ENCODE data around the gene CPNE5.

The CPNE5 gene

DNA sequence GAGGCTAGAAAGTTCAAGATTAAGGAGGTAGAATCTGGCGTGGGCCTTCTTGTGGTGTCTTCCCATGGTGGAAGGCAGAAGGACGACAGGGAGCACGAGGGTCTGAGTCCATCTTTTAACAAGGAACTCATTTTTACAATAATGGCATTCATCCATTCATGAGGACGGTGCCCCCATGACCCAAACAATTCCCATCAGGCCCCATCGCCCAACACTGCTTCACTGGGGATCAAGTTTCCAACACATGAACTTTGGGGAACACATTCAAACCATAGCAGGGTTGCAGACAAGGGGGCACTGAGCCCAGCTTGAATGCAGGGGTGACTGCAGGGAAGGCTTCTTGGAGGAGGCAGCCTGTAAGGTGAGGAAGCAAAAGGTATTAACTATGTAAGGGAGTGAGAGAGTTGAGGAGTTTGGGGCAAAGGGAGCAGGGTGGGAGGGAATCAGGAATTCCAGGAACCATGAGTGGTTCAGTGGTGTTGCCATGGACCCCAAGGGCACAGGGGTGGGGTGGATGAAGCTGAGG lies 136.1 kb downstream of the CPNE5 start:
- H3K27ac ChIP-seq (replicated peaks): no peak overlapping the region
- no peaks in the 10 kb centered on the region for H3K27me3 ChIP-seq (ENCODE audit: insufficient read depth, poor library complexity, severe bottlenecking)
- no peak for DNase-seq (ENCODE audit: low read depth in 1 of 2, low spot score in 1 of 2)
- TF ChIP-seq SPI1 (IDR thresholded peaks at IDR 0.05; ENCODE audit: borderline replicate concordance, low read depth): no peak
- TF ChIP-seq, protein P1, sequence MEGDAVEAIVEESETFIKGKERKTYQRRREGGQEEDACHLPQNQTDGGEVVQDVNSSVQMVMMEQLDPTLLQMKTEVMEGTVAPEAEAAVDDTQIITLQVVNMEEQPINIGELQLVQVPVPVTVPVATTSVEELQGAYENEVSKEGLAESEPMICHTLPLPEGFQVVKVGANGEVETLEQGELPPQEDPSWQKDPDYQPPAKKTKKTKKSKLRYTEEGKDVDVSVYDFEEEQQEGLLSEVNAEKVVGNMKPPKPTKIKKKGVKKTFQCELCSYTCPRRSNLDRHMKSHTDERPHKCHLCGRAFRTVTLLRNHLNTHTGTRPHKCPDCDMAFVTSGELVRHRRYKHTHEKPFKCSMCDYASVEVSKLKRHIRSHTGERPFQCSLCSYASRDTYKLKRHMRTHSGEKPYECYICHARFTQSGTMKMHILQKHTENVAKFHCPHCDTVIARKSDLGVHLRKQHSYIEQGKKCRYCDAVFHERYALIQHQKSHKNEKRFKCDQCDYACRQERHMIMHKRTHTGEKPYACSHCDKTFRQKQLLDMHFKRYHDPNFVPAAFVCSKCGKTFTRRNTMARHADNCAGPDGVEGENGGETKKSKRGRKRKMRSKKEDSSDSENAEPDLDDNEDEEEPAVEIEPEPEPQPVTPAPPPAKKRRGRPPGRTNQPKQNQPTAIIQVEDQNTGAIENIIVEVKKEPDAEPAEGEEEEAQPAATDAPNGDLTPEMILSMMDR (IDR thresholded peaks at IDR 0.05; ENCODE audit: insufficient read depth, low read length): no peak
- H3K4me3 ChIP-seq (replicated peaks; ENCODE audit: insufficient read depth, low read length): no peak overlapping the region

DNA sequence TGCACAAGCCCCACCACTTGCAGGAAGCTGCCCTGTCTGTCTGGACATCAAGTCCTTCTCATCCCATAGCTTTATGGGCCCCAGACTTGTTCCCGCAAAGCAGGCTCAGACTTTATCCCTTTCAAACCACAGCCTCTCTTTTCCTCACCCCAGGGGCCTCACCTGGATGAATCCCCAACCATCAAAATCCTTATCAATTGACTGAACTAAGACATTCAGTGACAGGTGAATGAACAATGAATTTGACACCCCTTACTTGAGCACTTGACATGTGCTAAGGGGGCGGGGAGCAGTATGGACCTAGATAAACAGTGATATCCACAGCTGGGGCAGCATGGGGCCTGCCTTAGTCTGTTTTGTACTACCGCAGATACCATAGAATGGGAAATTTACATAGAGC lies 136.6 kb downstream of the CPNE5 start:
- H3K27me3 ChIP-seq (ENCODE audit: insufficient read depth, poor library complexity, severe bottlenecking): no peaks in the 10 kb centered on the region
- no peak for DNase-seq (ENCODE audit: low read depth in 1 of 2, low spot score in 1 of 2)
- TF ChIP-seq SPI1 (IDR thresholded peaks at IDR 0.05; ENCODE audit: borderline replicate concordance, low read depth): no peak
- TF ChIP-seq, protein P1 (IDR thresholded peaks at IDR 0.05; ENCODE audit: insufficient read depth, low read length): no peak
- no peak for TF ChIP-seq GABPA (IDR thresholded peaks at IDR 0.05; ENCODE audit: low read depth)
- no peak for TF ChIP-seq POLR2AphosphoS5 (IDR thresholded peaks at IDR 0.05; ENCODE audit: low read depth)
- TF ChIP-seq, protein P2, sequence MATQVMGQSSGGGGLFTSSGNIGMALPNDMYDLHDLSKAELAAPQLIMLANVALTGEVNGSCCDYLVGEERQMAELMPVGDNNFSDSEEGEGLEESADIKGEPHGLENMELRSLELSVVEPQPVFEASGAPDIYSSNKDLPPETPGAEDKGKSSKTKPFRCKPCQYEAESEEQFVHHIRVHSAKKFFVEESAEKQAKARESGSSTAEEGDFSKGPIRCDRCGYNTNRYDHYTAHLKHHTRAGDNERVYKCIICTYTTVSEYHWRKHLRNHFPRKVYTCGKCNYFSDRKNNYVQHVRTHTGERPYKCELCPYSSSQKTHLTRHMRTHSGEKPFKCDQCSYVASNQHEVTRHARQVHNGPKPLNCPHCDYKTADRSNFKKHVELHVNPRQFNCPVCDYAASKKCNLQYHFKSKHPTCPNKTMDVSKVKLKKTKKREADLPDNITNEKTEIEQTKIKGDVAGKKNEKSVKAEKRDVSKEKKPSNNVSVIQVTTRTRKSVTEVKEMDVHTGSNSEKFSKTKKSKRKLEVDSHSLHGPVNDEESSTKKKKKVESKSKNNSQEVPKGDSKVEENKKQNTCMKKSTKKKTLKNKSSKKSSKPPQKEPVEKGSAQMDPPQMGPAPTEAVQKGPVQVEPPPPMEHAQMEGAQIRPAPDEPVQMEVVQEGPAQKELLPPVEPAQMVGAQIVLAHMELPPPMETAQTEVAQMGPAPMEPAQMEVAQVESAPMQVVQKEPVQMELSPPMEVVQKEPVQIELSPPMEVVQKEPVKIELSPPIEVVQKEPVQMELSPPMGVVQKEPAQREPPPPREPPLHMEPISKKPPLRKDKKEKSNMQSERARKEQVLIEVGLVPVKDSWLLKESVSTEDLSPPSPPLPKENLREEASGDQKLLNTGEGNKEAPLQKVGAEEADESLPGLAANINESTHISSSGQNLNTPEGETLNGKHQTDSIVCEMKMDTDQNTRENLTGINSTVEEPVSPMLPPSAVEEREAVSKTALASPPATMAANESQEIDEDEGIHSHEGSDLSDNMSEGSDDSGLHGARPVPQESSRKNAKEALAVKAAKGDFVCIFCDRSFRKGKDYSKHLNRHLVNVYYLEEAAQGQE (IDR thresholded peaks at IDR 0.05; ENCODE audit: insufficient replicate concordance, low read depth): no peak
- H3K27ac ChIP-seq (replicated peaks): no peak overlapping the region
- no peak overlapping the region for H3K4me3 ChIP-seq (replicated peaks; ENCODE audit: insufficient read depth, low read length)

DNA sequence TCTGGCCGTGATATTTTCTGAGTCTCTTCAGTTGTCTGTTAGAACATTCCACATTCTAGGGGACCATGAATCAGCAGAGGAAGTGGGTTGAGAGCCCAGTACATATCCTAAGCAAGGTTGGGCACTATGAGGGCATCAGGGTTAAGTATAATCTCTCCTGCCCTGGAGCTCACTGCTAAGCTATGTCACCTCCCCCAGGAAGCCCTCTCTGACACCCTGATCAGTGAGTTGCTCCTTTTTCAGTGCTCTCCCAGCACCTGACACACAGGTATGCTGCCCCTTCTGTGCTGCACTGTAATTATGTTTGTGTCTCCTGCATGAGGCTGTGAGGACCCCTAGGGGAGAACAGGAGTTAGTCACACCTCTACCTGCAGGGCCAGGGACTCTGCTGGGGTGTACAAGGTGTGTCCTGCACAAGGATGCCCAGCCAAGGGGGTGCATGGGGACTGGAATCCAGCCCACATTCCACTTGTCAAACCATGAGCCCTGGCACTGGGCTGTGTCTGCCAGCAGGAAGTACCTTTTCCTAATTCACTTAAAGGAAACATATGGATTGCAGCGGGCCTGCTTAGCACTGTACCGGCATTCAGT lies 137.7 kb downstream of the CPNE5 start:
- no peak overlapping the region for H3K4me3 ChIP-seq (replicated peaks; ENCODE audit: insufficient read depth, low read length)
- TF ChIP-seq SPI1 (IDR thresholded peaks at IDR 0.05; ENCODE audit: borderline replicate concordance, low read depth) (peak; percentile 66; the same call in 1 of the 2 replicates), POLR2AphosphoS5 (IDR thresholded peaks at IDR 0.05; ENCODE audit: low read depth) (no peak)
- TF ChIP-seq, protein P1 (IDR thresholded peaks at IDR 0.05; ENCODE audit: insufficient read depth, low read length): no peak
- H3K27ac ChIP-seq (replicated peaks): peak overlapping the region; percentile 56
- DNase-seq (ENCODE audit: low read depth in 1 of 2, low spot score in 1 of 2): no peak
- H3K27me3 ChIP-seq (ENCODE audit: insufficient read depth, poor library complexity, severe bottlenecking): no peaks in the 10 kb centered on the region

DNA sequence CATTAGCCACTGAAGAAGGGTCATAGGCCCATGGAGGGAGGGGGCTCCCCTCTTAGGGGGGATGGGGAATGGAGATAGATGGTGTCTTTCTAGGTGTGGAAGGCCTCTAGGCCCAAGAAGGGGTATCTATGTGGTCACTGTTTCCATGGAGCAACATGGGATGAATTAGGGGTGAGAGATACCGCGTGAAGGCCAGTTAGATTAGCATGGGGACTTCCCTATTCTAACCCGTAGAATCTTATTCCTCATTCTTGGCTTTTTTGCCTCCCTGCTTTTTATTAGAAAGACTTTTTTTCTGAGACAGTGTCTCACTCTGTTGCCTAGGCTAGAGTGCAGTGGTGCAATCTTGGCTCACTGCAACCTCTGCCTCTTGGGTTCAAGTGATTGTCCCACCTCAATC lies 138.4 kb downstream of the CPNE5 start:
- no peaks in the 10 kb centered on the region for H3K27me3 ChIP-seq (ENCODE audit: insufficient read depth, poor library complexity, severe bottlenecking)
- peak overlapping the region; percentile 56 for H3K27ac ChIP-seq (replicated peaks)
- DNase-seq (ENCODE audit: low read depth in 1 of 2, low spot score in 1 of 2): peak in 1 of 2 experiments; percentile 60
- peak overlapping the region; percentile 14 for H3K4me3 ChIP-seq (replicated peaks; ENCODE audit: insufficient read depth, low read length)
- TF ChIP-seq POLR2AphosphoS5 (IDR thresholded peaks at IDR 0.05; ENCODE audit: low read depth) (no peak), SPI1 (IDR thresholded peaks at IDR 0.05; ENCODE audit: borderline replicate concordance, low read depth) (peak; percentile 87)

DNA sequence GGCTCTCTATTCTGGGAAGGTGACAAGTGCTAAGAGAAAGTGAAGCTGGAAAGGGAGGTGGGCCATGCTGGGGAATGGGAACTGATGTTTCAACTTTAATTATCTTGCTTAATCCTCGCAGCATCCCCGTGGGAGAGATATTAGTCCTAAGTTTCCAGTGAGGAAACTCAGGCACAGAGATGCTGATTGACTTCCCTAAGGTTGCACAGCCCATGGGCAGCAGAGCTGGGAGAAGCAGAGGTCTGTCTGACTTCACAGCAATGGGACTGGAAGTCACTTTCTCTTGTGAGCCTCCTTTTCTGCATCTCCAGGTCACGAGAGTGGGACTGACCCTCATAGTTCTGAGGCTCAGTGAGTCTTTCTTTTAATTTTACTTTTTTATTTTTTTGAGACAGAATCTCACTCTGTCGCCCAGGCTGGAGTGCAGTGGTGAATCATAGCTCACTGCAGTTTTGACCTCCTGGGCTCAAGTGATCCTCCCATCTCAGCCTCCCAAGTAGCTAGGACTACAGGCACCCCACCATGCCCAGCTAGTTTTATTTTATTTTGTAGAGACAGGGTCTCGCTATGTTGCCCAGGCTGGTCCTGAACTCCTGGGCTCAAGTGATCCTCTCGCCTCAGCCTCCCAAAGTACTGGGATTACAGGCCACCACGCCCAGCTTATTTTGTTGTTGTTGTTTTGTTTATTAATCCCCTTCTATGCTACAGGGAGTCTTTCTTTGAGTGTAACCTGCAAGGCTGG lies 139.0 kb downstream of the CPNE5 start:
- Histone ChIP-seq H3K27ac (replicated peaks) (peak overlapping the region; percentile 56), H3K4me3 (replicated peaks; ENCODE audit: insufficient read depth, low read length) (peak overlapping the region; percentile 14), H3K27me3 (ENCODE audit: insufficient read depth, poor library complexity, severe bottlenecking) (no peaks in the 10 kb centered on the region)
- no peak for DNase-seq (ENCODE audit: low read depth in 1 of 2, low spot score in 1 of 2)
- TF ChIP-seq SPI1 (IDR thresholded peaks at IDR 0.05; ENCODE audit: borderline replicate concordance, low read depth) (no peak), POLR2AphosphoS5 (IDR thresholded peaks at IDR 0.05; ENCODE audit: low read depth) (no peak), GABPA (IDR thresholded peaks at IDR 0.05; ENCODE audit: low read depth) (no peak)
- TF ChIP-seq, protein P2 (IDR thresholded peaks at IDR 0.05; ENCODE audit: insufficient replicate concordance, low read depth): no peak
- TF ChIP-seq, protein P1 (IDR thresholded peaks at IDR 0.05; ENCODE audit: insufficient read depth, low read length): no peak
